HCT116 (cell line): ENCODE data around the gene GXYLT2. TPM values are rescaled to one million over a fixed set of nuclear protein-coding genes. Genes with fewer than 3 reads are reported as not detected.

Source experiments
- ATAC-seq: fragments of 200-7000 bp; cut with Tn5 transposase; 2 replicates; pipeline ENCODE4 v1.9.1; 2020; ENCODE audit warnings: mild to moderate bottlenecking, moderate library complexity
- BruUV-seq: library from RNA; stranded (reverse); fragments of 400-500 nt; replicated peaks from 2 replicates; lab custom pipeline; 2021; lab: Mats Ljungman, UMichigan
- CTCF ChIA-PET: fragments of 300-600 bp; sonication (Branson Sonifier 250); formaldehyde crosslinking; loops from one replicate; lab custom pipeline; 2021; ENCODE audit warnings: antibody characterized with exemption; lab: Charles Lee
- POLR2A ChIA-PET: fragments of 300-600, 350-600 bp; sonication (Branson Sonifier 250); formaldehyde crosslinking; loops from one replicate; lab custom pipeline; 2021; ENCODE audit warnings: antibody characterized with exemption; lab: Charles Lee
- RAD21 ChIA-PET, 2 experiments: fragments of 300-600 bp; sonication (Branson Sonifier 250); formaldehyde crosslinking; loops; one replicate each; lab custom pipeline; 2023; ENCODE audit warnings: low total read pairs in 2 of 2; ENCODE audit not compliant: uncharacterized antibody in 2 of 2, unreplicated experiment in 2 of 2, low non-redundant PET in 1 of 2; lab: Charles Lee
- DNase-seq: peaks from one replicate; pipeline ENCODE4 v3.0.0-alpha.2; 2010; ENCODE audit warnings: low read depth, low spot score
- H2AFZ ChIP-seq: fragments of 200-600 bp; shearing (Covaris generic), sonication (generic); 2 replicates; pipeline ENCODE4 v1.6.1; 2017; ENCODE audit warnings: low read depth, mixed run types, mixed read lengths, antibody characterized with exemption, low read length; ENCODE audit not compliant: poor library complexity, severe bottlenecking
- H3K27ac ChIP-seq: 2 replicates; pipeline ENCODE4 v1.5.1; 2012; ENCODE audit warnings: low read depth, low read length
- H3K27me3 ChIP-seq: fragments of 200-600 bp; sonication (generic); 2 replicates; pipeline ENCODE4 v1.6.1; 2016; ENCODE audit warnings: mixed run types, low read length, mixed read lengths; ENCODE audit not compliant: insufficient read depth
- H3K36me3 ChIP-seq, 2 experiments: fragments of 200-500 bp in 1 of 2; fragments of 200-600 bp in 1 of 2; sonication (Bioruptor generic) in 1 of 2; sonication (generic) in 1 of 2; 2 replicates each; pipeline versions ENCODE4 v1.5.1 to v1.6.1; 2014 to 2016; ENCODE audit warnings: low read length in 2 of 2, inconsistent platforms in 1 of 2, mixed read lengths in 1 of 2, mixed run types in 1 of 2; ENCODE audit not compliant: insufficient read depth in 2 of 2, control insufficient read depth in 1 of 2
- H3K4me1 ChIP-seq, 2 experiments: fragments of 200-600 bp in 1 of 2; sonication (generic) in 1 of 2; 2 replicates each; pipeline versions ENCODE4 v1.5.1 to v1.6.1; 2012 to 2017; ENCODE audit warnings: low read length in 2 of 2, inconsistent platforms in 1 of 2, mild to moderate bottlenecking in 1 of 2, mixed read lengths in 1 of 2, mixed run types in 1 of 2, moderate library complexity in 1 of 2; ENCODE audit not compliant: insufficient read depth in 2 of 2, control insufficient read depth in 1 of 2
- H3K4me2 ChIP-seq: fragments of 200-600 bp; sonication (generic); 2 replicates; pipeline ENCODE4 v1.6.1; 2017; ENCODE audit warnings: mixed run types, low read length, mixed read lengths
- H3K4me3 ChIP-seq, 2 experiments: fragments of 200-600 bp in 1 of 2; sonication (generic) in 1 of 2; replicated peaks in 1 of 2; 2 replicates each; pipeline ENCODE4 v1.5.1; 2011 to 2016; ENCODE audit warnings: low read length in 2 of 2, control low read depth in 1 of 2, low read depth in 1 of 2, mild to moderate bottlenecking in 1 of 2, mixed read lengths in 1 of 2, mixed run types in 1 of 2
- H3K79me2 ChIP-seq: fragments of 200-600 bp; sonication (generic); 2 replicates; pipeline ENCODE4 v1.6.1; 2017; ENCODE audit warnings: mild to moderate bottlenecking, mixed run types, low read length, moderate library complexity, mixed read lengths; ENCODE audit not compliant: insufficient read depth
- H3K9ac ChIP-seq: fragments of 200-600 bp; sonication (generic); 2 replicates; pipeline ENCODE4 v1.6.1; 2016; ENCODE audit warnings: low read length, mixed read lengths
- H3K9me2 ChIP-seq: fragments of 200-600 bp; sonication (generic), shearing (Covaris generic); 2 replicates; pipeline ENCODE4 v1.6.1; 2017; ENCODE audit warnings: mixed run types, mild to moderate bottlenecking, moderate library complexity; ENCODE audit not compliant: insufficient read depth
- H3K9me3 ChIP-seq, 2 experiments: fragments of 200-500 bp in 1 of 2; fragments of 200-600 bp in 1 of 2; sonication (Bioruptor generic) in 1 of 2; sonication (generic) in 1 of 2; 2 replicates each; pipeline ENCODE4 v1.6.1; 2014 to 2017; ENCODE audit warnings: low read length in 2 of 2, mixed read lengths in 2 of 2, inconsistent platforms in 1 of 2, low read depth in 1 of 2, mild to moderate bottlenecking in 1 of 2, mixed run types in 1 of 2, moderate library complexity in 1 of 2; ENCODE audit not compliant: control insufficient read depth in 1 of 2, insufficient read depth in 1 of 2
- H4K20me1 ChIP-seq: fragments of 200-600 bp; sonication (generic), shearing (Covaris generic); 2 replicates; pipeline ENCODE4 v1.6.1; 2017; ENCODE audit warnings: mixed run types, mild to moderate bottlenecking, moderate library complexity; ENCODE audit not compliant: insufficient read depth
- ELF1 ChIP-seq: IDR thresholded peaks from 2 replicates; pipeline ENCODE4 v1.6.1; 2012; ENCODE audit warnings: low read depth, borderline replicate concordance
- EZH2 ChIP-seq: fragments of 200-600 bp; sonication (generic); IDR thresholded peaks from 2 replicates; pipeline ENCODE4 v1.6.1; 2017; ENCODE audit warnings: antibody characterized with exemption, mixed run types
- FOSL1 ChIP-seq: IDR thresholded peaks from 2 replicates; pipeline ENCODE4 v1.6.1; 2012; ENCODE audit warnings: low read depth
- JUND ChIP-seq: IDR thresholded peaks from 2 replicates; pipeline ENCODE4 v1.6.1; 2012
- MAX ChIP-seq: IDR thresholded peaks from 2 replicates; pipeline ENCODE4 v1.6.1; 2012
- POLR2A ChIP-seq: IDR thresholded peaks from 2 replicates; pipeline ENCODE4 v1.7.0; 2011; ENCODE audit warnings: borderline replicate concordance; ENCODE audit not compliant: insufficient read depth, insufficient read length; ENCODE audit errors: extremely low read depth
- POLR2AphosphoS5 ChIP-seq: IDR thresholded peaks from 2 replicates; pipeline ENCODE4 v1.6.1; 2011; ENCODE audit warnings: mild to moderate bottlenecking, low read depth, low read length, moderate library complexity
- SIN3A ChIP-seq: IDR thresholded peaks from 2 replicates; pipeline ENCODE4 v1.6.1; 2012; ENCODE audit warnings: low read depth
- SRF ChIP-seq: IDR thresholded peaks from 2 replicates; pipeline ENCODE4 v1.6.1; 2012; ENCODE audit warnings: low read depth
- TCF7L2 ChIP-seq: IDR thresholded peaks from 2 replicates; pipeline ENCODE4 v1.7.0; 2011; ENCODE audit warnings: borderline replicate concordance, inconsistent platforms; ENCODE audit not compliant: insufficient read depth, insufficient read length; ENCODE audit errors: extremely low read depth
- ZFX ChIP-seq: fragments of 450-650 bp; IDR thresholded peaks from 2 replicates; pipeline ENCODE4 v1.6.1; 2017
- ZNF274 ChIP-seq: fragments of 200-500 bp; sonication (Bioruptor generic); IDR thresholded peaks from 2 replicates; pipeline ENCODE4 v1.6.1; 2014; ENCODE audit warnings: mild to moderate bottlenecking, low read depth, low read length, inconsistent platforms
- intact Hi-C: fragments of 100-400 bp; cut with micrococcal nuclease; formaldehyde crosslinking; loops from 2 replicates; pipeline ENCODE4 v1.10.0; 2022
- total RNA-seq: library from RNA; stranded (reverse); gene quantifications from one replicate; pipeline ENCODE4 v1.2.1, GENCODE V29; 2021; ENCODE audit not compliant: unreplicated experiment
- TF ChIP-seq, protein P1 (sequence below), 3 experiments: fragments of 200-600 bp in 1 of 3; sonication (generic) in 1 of 3; IDR thresholded peaks in 2 of 3; conservative IDR thresholded peaks in 1 of 3; 2 replicates each; pipeline ENCODE4 v1.5.1; 2012 to 2017; ENCODE audit warnings: low read depth in 2 of 3, low read length in 2 of 3, antibody characterized with exemption in 1 of 3, borderline replicate concordance in 1 of 3, control low read depth in 1 of 3, mild to moderate bottlenecking in 1 of 3, mixed read lengths in 1 of 3, mixed run types in 1 of 3, moderate library complexity in 1 of 3; ENCODE audit not compliant: insufficient read depth in 1 of 3
- TF ChIP-seq, protein P2 (sequence below): IDR thresholded peaks from 2 replicates; pipeline ENCODE4 v1.6.1; 2012

The GXYLT2 gene
- total RNA-seq, 1 experiment from 2014 or later: 5.6 TPM

DNA sequence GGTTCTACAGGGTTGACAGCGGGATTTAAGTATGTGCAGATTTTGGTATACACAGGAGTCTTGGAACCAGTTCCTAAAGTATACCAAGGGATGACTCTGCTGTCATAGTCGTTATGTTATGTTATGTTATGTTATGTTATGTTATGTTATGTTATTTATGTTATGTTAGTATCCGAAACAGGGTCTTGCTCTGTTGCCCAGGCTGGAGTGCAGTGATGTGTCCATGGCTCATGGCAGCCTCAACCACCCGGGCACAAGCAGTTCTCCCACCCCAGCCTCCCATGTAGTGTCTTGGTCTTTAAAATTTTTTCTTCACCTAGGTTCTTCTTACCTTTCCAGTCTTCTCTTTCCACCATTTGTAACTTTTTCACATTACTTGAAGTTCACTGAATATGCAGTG is 130.5 kb downstream of the GXYLT2 start (continued):
- TF ChIP-seq JUND: no peak
- no peak for TF ChIP-seq SIN3A
- TF ChIP-seq, protein P1, sequence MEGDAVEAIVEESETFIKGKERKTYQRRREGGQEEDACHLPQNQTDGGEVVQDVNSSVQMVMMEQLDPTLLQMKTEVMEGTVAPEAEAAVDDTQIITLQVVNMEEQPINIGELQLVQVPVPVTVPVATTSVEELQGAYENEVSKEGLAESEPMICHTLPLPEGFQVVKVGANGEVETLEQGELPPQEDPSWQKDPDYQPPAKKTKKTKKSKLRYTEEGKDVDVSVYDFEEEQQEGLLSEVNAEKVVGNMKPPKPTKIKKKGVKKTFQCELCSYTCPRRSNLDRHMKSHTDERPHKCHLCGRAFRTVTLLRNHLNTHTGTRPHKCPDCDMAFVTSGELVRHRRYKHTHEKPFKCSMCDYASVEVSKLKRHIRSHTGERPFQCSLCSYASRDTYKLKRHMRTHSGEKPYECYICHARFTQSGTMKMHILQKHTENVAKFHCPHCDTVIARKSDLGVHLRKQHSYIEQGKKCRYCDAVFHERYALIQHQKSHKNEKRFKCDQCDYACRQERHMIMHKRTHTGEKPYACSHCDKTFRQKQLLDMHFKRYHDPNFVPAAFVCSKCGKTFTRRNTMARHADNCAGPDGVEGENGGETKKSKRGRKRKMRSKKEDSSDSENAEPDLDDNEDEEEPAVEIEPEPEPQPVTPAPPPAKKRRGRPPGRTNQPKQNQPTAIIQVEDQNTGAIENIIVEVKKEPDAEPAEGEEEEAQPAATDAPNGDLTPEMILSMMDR (IDR thresholded peaks at IDR 0.05 in 2 of 3, conservative IDR thresholded peaks at IDR 0.05 in 1 of 3; ENCODE audit: borderline replicate concordance in 1 of 3, insufficient read depth in 1 of 3, low read depth in 2 of 3, low read length in 2 of 3): no peak
- TF ChIP-seq, protein P2, sequence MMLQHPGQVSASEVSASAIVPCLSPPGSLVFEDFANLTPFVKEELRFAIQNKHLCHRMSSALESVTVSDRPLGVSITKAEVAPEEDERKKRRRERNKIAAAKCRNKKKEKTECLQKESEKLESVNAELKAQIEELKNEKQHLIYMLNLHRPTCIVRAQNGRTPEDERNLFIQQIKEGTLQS: no peak
- no peak for TF ChIP-seq POLR2A
- no peak for TF ChIP-seq ZFX

DNA sequence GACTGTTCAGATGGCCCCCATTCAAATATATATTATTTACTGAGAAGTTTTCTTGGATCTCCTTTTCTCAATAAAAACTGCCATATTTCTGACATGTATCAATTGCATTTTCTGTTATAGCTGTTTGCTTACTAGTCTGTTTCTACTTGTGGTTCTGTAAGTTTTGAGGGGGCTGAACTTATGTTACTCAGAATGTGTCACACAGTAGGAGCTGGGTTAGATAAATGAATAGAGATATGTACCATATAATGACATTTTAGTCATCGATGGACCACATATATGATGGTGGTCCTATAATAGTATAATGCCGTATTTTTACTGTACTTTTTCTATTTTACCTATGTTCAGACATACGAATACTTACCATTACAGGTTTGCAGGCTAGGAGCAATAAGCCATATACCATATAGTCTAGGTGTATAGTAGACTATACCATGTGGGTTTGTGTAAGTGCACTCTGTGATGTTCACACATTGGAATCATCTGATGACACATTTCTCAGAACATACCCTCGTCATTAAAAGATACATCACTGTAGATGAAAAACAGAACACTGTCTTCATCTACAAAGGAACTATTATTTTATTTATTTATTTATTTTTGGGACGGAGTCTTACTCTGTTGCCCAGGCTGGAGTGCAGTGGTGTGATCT is 131.1 kb downstream of the GXYLT2 start:
- POLR2A ChIA-PET: no interaction called here
- ATAC-seq: no peak

More for the DNA sequence above, 131.1 kb downstream of the GXYLT2 start:
- no peaks in the 10 kb centered on the region for H3K9me3 ChIP-seq
- peaks cover 22% of the 10 kb centered on the region for H4K20me1 ChIP-seq
- no peaks in the 10 kb centered on the region for H3K9me2 ChIP-seq
- peaks cover 100% of the 10 kb centered on the region for H3K79me2 ChIP-seq
- intact Hi-C loops: no loop called here
- ChIA-PET CTCF (no interaction called here), RAD21 (no interaction called here)
- BruUV-seq: no TSS peak
- no peak for DNase-seq
- TF ChIP-seq POLR2AphosphoS5 (no peak), FOSL1 (no peak), ZFX (no peak), TCF7L2 (no peak), EZH2 (no peak), SRF (no peak), ZNF274 (no peak), ELF1 (no peak), MAX (no peak)
- no peak overlapping the region for H3K27ac ChIP-seq
- no peak overlapping the region for H3K4me3 ChIP-seq
- no peak overlapping the region for H3K9ac ChIP-seq
- H2AFZ ChIP-seq: no peak overlapping the region
- no peak overlapping the region for H3K4me2 ChIP-seq
- peaks cover 0 to 4% of the 10 kb centered on the region in 2 experiments; a peak in 1 of 4 replicates for H3K36me3 ChIP-seq
- H3K27me3 ChIP-seq: no peaks in the 10 kb centered on the region
- peaks cover 4 to 7% of the 10 kb centered on the region in 2 experiments; a peak in 3 of 4 replicates for H3K4me1 ChIP-seq
